Caco-2 (cell line): ENCODE measurements around the gene CCDC200. TPM values are rescaled to one million over a fixed set of nuclear protein-coding genes. Genes with fewer than 3 reads are reported as not detected.

Source experiments
- BruUV-seq: library from RNA; stranded (reverse); fragments of 400-500 nt; replicated peaks from 2 replicates; lab custom pipeline; 2021; lab: Mats Ljungman, UMichigan
- CTCF ChIA-PET: fragments of 300-600 bp; sonication (Branson Sonifier 250); formaldehyde crosslinking; loops from one replicate; lab custom pipeline; 2022; ENCODE audit warnings: antibody characterized with exemption; lab: Charles Lee
- POLR2A ChIA-PET: fragments of 300-600 bp; sonication (Branson Sonifier 250); formaldehyde crosslinking; loops from one replicate; lab custom pipeline; 2022; ENCODE audit warnings: antibody characterized with exemption; lab: Charles Lee
- DNase-seq, 2 experiments: peaks; one replicate each; pipeline versions ENCODE4 v3.0.0 to v3.0.0-alpha.2; 2020 to 2022
- H3K27me3 ChIP-seq: replicated peaks from 2 replicates; pipeline ENCODE4 v1.6.0; 2011; ENCODE audit warnings: low read length; ENCODE audit not compliant: control insufficient read depth, insufficient read depth
- H3K36me3 ChIP-seq: 2 replicates; pipeline ENCODE4 v1.5.1; 2011; ENCODE audit warnings: low read length; ENCODE audit not compliant: control insufficient read depth, insufficient read depth
- H3K4me1 ChIP-seq: fragments of 250-450 bp; sonication (Bioruptor Pico); 2 replicates; pipeline ENCODE4 v1.5.1; 2020; ENCODE audit warnings: mild to moderate bottlenecking
- H3K4me3 ChIP-seq: 2 replicates; pipeline ENCODE4 v1.5.1; 2011; ENCODE audit warnings: low read depth, mild to moderate bottlenecking, control low read depth, low read length
- H3K9me3 ChIP-seq: fragments of 250-450 bp; sonication (Bioruptor Pico); 2 replicates; pipeline ENCODE4 v1.5.1; 2020; ENCODE audit warnings: mild to moderate bottlenecking, moderate library complexity
- H3K27ac Mint-ChIP-seq: one replicate; pipeline ENCODE4 v1.8.0; 2022; ENCODE audit warnings: mixed read lengths; ENCODE audit not compliant: unreplicated experiment
- H3K27me3 Mint-ChIP-seq: one replicate; pipeline ENCODE4 v1.8.0; 2022; ENCODE audit warnings: mixed read lengths; ENCODE audit not compliant: insufficient read depth, unreplicated experiment
- H3K36me3 Mint-ChIP-seq: one replicate; pipeline ENCODE4 v1.8.0; 2022; ENCODE audit warnings: mild to moderate bottlenecking, mixed read lengths; ENCODE audit not compliant: insufficient read depth, unreplicated experiment
- H3K4me1 Mint-ChIP-seq: one replicate; pipeline ENCODE4 v1.8.0; 2022; ENCODE audit warnings: low read depth, mixed read lengths; ENCODE audit not compliant: unreplicated experiment
- H3K4me3 Mint-ChIP-seq: one replicate; pipeline ENCODE4 v1.8.0; 2022; ENCODE audit warnings: mild to moderate bottlenecking, moderate library complexity, mixed read lengths; ENCODE audit not compliant: unreplicated experiment
- H3K9me3 Mint-ChIP-seq: one replicate; pipeline ENCODE4 v1.8.0; 2022; ENCODE audit warnings: mixed read lengths; ENCODE audit not compliant: unreplicated experiment
- intact Hi-C: fragments of 100-400 bp; cut with micrococcal nuclease; formaldehyde crosslinking; loops from one replicate; pipeline ENCODE4 v1.10.0; 2022; ENCODE audit not compliant: unreplicated experiment
- total RNA-seq: library from RNA; stranded (reverse); gene quantifications from 2 replicates; pipeline ENCODE4 v1.2.3, GENCODE V29; 2022
- TF ChIP-seq, protein P1 (sequence below), 2 experiments: fragments of 200-600 bp in 1 of 2; IDR thresholded peaks; 1 replicate in 1 of 2; 2 replicates in 1 of 2; pipeline versions ENCODE4 v1.5.1 to v1.8.0; 2011 to 2022; ENCODE audit warnings: antibody characterized with exemption in 1 of 2, control low read depth in 1 of 2, inconsistent platforms in 1 of 2, low read depth in 1 of 2, low read length in 1 of 2, mild to moderate bottlenecking in 1 of 2, moderate library complexity in 1 of 2; ENCODE audit not compliant: insufficient read depth in 1 of 2, severe bottlenecking in 1 of 2, unreplicated experiment in 1 of 2

Gene CCDC200
- total RNA-seq, 1 experiment from 2014 or later: not detected

GRCh38 chr17:43216762-43217613, 11.4 kb downstream of the CCDC200 start:
- Mint-ChIP-seq H3K4me3 (no peak overlapping the region), H3K9me3 (no peaks in the 10 kb centered on the region), H3K4me1 (peaks cover 9% of the 10 kb centered on the region), H3K27ac (no peak overlapping the region), H3K36me3 (peaks cover 5% of the 10 kb centered on the region), H3K27me3 (no peaks in the 10 kb centered on the region)
- Histone ChIP-seq H3K36me3 (peaks cover 2% of the 10 kb centered on the region), H3K4me1 (peaks cover 26% of the 10 kb centered on the region), H3K4me3 (no peak overlapping the region), H3K27me3 (no peaks in the 10 kb centered on the region), H3K9me3 (no peaks in the 10 kb centered on the region)
- no TSS peak for BruUV-seq
- ChIA-PET POLR2A (interaction anchor here (0.6 kb wide), 1 partner anchor 99 kb away, joined by 3 read pairs; no protein-coding TSS in a partner anchor), CTCF (interaction anchor here (0.6 to 0.7 kb wide), 3 partner anchors 17 to 93 kb away, joined by 3 to 5 read pairs (median 3); no protein-coding TSS in a partner anchor)
- TF ChIP-seq, protein P1, sequence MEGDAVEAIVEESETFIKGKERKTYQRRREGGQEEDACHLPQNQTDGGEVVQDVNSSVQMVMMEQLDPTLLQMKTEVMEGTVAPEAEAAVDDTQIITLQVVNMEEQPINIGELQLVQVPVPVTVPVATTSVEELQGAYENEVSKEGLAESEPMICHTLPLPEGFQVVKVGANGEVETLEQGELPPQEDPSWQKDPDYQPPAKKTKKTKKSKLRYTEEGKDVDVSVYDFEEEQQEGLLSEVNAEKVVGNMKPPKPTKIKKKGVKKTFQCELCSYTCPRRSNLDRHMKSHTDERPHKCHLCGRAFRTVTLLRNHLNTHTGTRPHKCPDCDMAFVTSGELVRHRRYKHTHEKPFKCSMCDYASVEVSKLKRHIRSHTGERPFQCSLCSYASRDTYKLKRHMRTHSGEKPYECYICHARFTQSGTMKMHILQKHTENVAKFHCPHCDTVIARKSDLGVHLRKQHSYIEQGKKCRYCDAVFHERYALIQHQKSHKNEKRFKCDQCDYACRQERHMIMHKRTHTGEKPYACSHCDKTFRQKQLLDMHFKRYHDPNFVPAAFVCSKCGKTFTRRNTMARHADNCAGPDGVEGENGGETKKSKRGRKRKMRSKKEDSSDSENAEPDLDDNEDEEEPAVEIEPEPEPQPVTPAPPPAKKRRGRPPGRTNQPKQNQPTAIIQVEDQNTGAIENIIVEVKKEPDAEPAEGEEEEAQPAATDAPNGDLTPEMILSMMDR (IDR thresholded peaks at IDR 0.05; ENCODE audit: insufficient read depth in 1 of 2, low read depth in 1 of 2, low read length in 1 of 2, severe bottlenecking in 1 of 2, unreplicated experiment in 1 of 2): peak in 1 of 2 experiments; percentile 30
- intact Hi-C loops: no loop called here
- peak; percentile 13 to 67 for DNase-seq

- Mint-ChIP-seq H3K4me1 (peaks cover 10% of the 10 kb centered on the region), H3K9me3 (no peaks in the 10 kb centered on the region), H3K27me3 (no peaks in the 10 kb centered on the region), H3K36me3 (peaks cover 11% of the 10 kb centered on the region), H3K27ac (no peak overlapping the region), H3K4me3 (no peak overlapping the region)
- intact Hi-C loops: no loop called here
- Histone ChIP-seq H3K4me3 (no peak overlapping the region), H3K36me3 (peaks cover 2% of the 10 kb centered on the region), H3K27me3 (no peaks in the 10 kb centered on the region), H3K4me1 (peaks cover 26% of the 10 kb centered on the region), H3K9me3 (no peaks in the 10 kb centered on the region)
- no peak for DNase-seq
- ChIA-PET CTCF (no interaction called here), POLR2A (interaction anchor here (0.6 kb wide), 1 partner anchor 32 kb away, joined by 4 read pairs; no protein-coding TSS in a partner anchor)
- no TSS peak for BruUV-seq
- TF ChIP-seq, protein P1 (IDR thresholded peaks at IDR 0.05; ENCODE audit: insufficient read depth in 1 of 2, low read depth in 1 of 2, low read length in 1 of 2, severe bottlenecking in 1 of 2, unreplicated experiment in 1 of 2): no peak
These were observed 12.1 kb downstream of the CCDC200 start for GRCh38 chr17:43216369-43216761.

- BruUV-seq: no TSS peak
These were observed 13.1 kb downstream of the CCDC200 start for GRCh38 chr17:43215341-43215740.

More at GRCh38 chr17:43215341-43215740, 13.1 kb downstream of the CCDC200 start:
- no peak for DNase-seq
- Histone ChIP-seq H3K9me3 (no peaks in the 10 kb centered on the region), H3K4me1 (peaks cover 26% of the 10 kb centered on the region), H3K27me3 (no peaks in the 10 kb centered on the region), H3K4me3 (no peak overlapping the region), H3K36me3 (peaks cover 2% of the 10 kb centered on the region)
- TF ChIP-seq, protein P1 (IDR thresholded peaks at IDR 0.05; ENCODE audit: insufficient read depth in 1 of 2, low read depth in 1 of 2, low read length in 1 of 2, severe bottlenecking in 1 of 2, unreplicated experiment in 1 of 2): no peak
- H3K27ac Mint-ChIP-seq: no peak overlapping the region
- intact Hi-C loops: no loop called here
- peaks cover 11% of the 10 kb centered on the region for H3K36me3 Mint-ChIP-seq
- ChIA-PET CTCF (interaction anchor here (0.6 kb wide), 1 partner anchor 28 kb away, joined by 3 read pairs; no protein-coding TSS in a partner anchor), POLR2A (no interaction called here)
- no peaks in the 10 kb centered on the region for H3K9me3 Mint-ChIP-seq
- H3K4me3 Mint-ChIP-seq: no peak overlapping the region
- H3K4me1 Mint-ChIP-seq: peaks cover 10% of the 10 kb centered on the region
- H3K27me3 Mint-ChIP-seq: no peaks in the 10 kb centered on the region
